HFF-Myc (cell line): ENCODE results near the gene BRDT.

Experiments used
- DNase-seq: peaks from one replicate; pipeline ENCODE4 v3.0.0-alpha.2; 2011; ENCODE audit warnings: low read depth; ENCODE audit errors: extremely low read depth
- H3K4me3 ChIP-seq: replicated peaks from 2 replicates; pipeline ENCODE4 v1.5.1; 2011; ENCODE audit warnings: low read depth, mild to moderate bottlenecking, control low read depth, low read length
- CTCF ChIP-seq: IDR thresholded peaks from 2 replicates; pipeline ENCODE4 v1.5.1; 2012; ENCODE audit warnings: mild to moderate bottlenecking, low read depth, low read length, control low read depth; ENCODE audit errors: missing control alignments

BRDT gene

GRCh38 chr1:92031281-92032110 lies 82.3 kb downstream of the BRDT start:
- TF ChIP-seq CTCF: no peak

GRCh38 chr1:92037400-92037799 lies 88.2 kb downstream of the BRDT start:
- DNase-seq: no peak
- TF ChIP-seq CTCF: no peak
- H3K4me3 ChIP-seq: no peak overlapping the region

More at GRCh38 chr1:92031281-92032110, 82.3 kb downstream of the BRDT start:
- H3K4me3 ChIP-seq: no peak overlapping the region; the same call in 1 of the 2 replicates
- no peak for DNase-seq

GRCh38 chr1:92038695-92039346 lies 89.6 kb downstream of the BRDT start:
- no peak for DNase-seq
- no peak for TF ChIP-seq CTCF
- no peak overlapping the region for H3K4me3 ChIP-seq

GRCh38 chr1:92040971-92041370 lies 91.8 kb downstream of the BRDT start:
- no peak for DNase-seq
- TF ChIP-seq CTCF: no peak
- H3K4me3 ChIP-seq: no peak overlapping the region

- no peak for TF ChIP-seq CTCF
- no peak overlapping the region for H3K4me3 ChIP-seq
- no peak for DNase-seq
These were observed 94.4 kb downstream of the BRDT start for GRCh38 chr1:92043621-92044020.

GRCh38 chr1:92045766-92046495 lies 96.7 kb downstream of the BRDT start:
- H3K4me3 ChIP-seq: no peak overlapping the region
- TF ChIP-seq CTCF: no peak
- no peak for DNase-seq
